Neural cell (in vitro differentiated cells): ENCODE data around the gene FGD3.

Experiments
- CTCF ChIP-seq: fragments of 450-650 bp; IDR thresholded peaks from 2 replicates; pipeline ENCODE4 v1.5.1; 2014; ENCODE audit warnings: antibody characterized with exemption, mild to moderate bottlenecking, moderate library complexity; ENCODE audit not compliant: poor library complexity, severe bottlenecking
- RAD21 ChIP-seq: fragments of 450-650 bp; conservative IDR thresholded peaks from 2 replicates; pipeline ENCODE4 v1.6.1; 2014; ENCODE audit warnings: antibody characterized with exemption, mild to moderate bottlenecking, moderate library complexity

GRCh38 chr9:93081931-93082330 lies 134.6 kb downstream of the FGD3 start:
- TF ChIP-seq CTCF (no peak), RAD21 (no peak)
